SU-DHL-6 (cell line): ENCODE results near the gene BABAM1.

Experiments
- H2AFZ ChIP-seq: fragments of 200-600 bp; sonication (generic); 2 replicates; pipeline ENCODE4 v1.6.1; 2014; ENCODE audit warnings: low read depth, mild to moderate bottlenecking, moderate library complexity, mixed read lengths, antibody characterized with exemption, low read length; ENCODE audit not compliant: severe bottlenecking
- H3F3A ChIP-seq: fragments of 200-600 bp; shearing (Covaris generic); 2 replicates; pipeline ENCODE4 v1.6.0; 2016; ENCODE audit warnings: antibody characterized with exemption, mild to moderate bottlenecking; ENCODE audit not compliant: insufficient read depth
- H3K27ac ChIP-seq: fragments of 200-600 bp; sonication (generic); 2 replicates; pipeline ENCODE4 v1.5.1; 2016; ENCODE audit warnings: low read depth, mild to moderate bottlenecking, low read length, moderate library complexity, mixed read lengths
- H3K27me3 ChIP-seq: fragments of 200-600 bp; sonication (generic), shearing (Covaris generic); 2 replicates; pipeline ENCODE4 v1.6.0; 2014; ENCODE audit warnings: mild to moderate bottlenecking, low read length
- H3K36me3 ChIP-seq: fragments of 200-600 bp; sonication (generic); 2 replicates; pipeline ENCODE4 v1.6.1; 2014; ENCODE audit warnings: mild to moderate bottlenecking, low read length, mixed read lengths
- H3K4me2 ChIP-seq: fragments of 300-600, 200-600 bp; shearing (Covaris generic), sonication (generic); 2 replicates; pipeline ENCODE4 v1.6.0; 2014; ENCODE audit warnings: low read length, low read depth, mild to moderate bottlenecking; ENCODE audit not compliant: poor library complexity, severe bottlenecking
- H3K4me3 ChIP-seq: fragments of 200-600 bp; sonication (generic); 2 replicates; pipeline ENCODE4 v1.5.1; 2014; ENCODE audit warnings: antibody characterized with exemption, low read length, mild to moderate bottlenecking, mixed read lengths; ENCODE audit not compliant: insufficient read depth, poor library complexity, severe bottlenecking
- H3K79me2 ChIP-seq: fragments of 200-600 bp; sonication (generic); 2 replicates; pipeline ENCODE4 v1.6.1; 2014; ENCODE audit warnings: mild to moderate bottlenecking, low read length, moderate library complexity; ENCODE audit not compliant: insufficient read depth
- H3K9ac ChIP-seq: fragments of 200-600 bp; sonication (generic); 2 replicates; pipeline ENCODE4 v1.7.0; 2014; ENCODE audit warnings: mild to moderate bottlenecking, low read length
- H3K9me2 ChIP-seq: fragments of 200-600 bp; sonication (generic); replicated peaks from 2 replicates; pipeline ENCODE4 v1.6.1; 2014; ENCODE audit warnings: low read length; ENCODE audit not compliant: insufficient read depth
- H3K9me3 ChIP-seq: fragments of 200-600 bp; sonication (generic); 2 replicates; pipeline ENCODE4 v1.6.1; 2014; ENCODE audit warnings: low read length, mixed read lengths; ENCODE audit not compliant: insufficient read depth
- H4K20me1 ChIP-seq: fragments of 200-600 bp; sonication (generic); 2 replicates; pipeline ENCODE4 v1.6.1; 2014; ENCODE audit warnings: low read depth, mild to moderate bottlenecking, antibody characterized with exemption, low read length, moderate library complexity, mixed read lengths
- CTCF ChIP-seq: fragments of 200-600 bp; sonication (generic); IDR thresholded peaks from one replicate; pipeline ENCODE4 v1.5.1; 2017; ENCODE audit warnings: antibody characterized with exemption, mild to moderate bottlenecking, low read length, moderate library complexity; ENCODE audit not compliant: insufficient read depth, poor library complexity, severe bottlenecking
- EZH2phosphoT487 ChIP-seq: fragments of 200-600 bp; sonication (generic), shearing (Covaris generic); conservative IDR thresholded peaks from 2 replicates; pipeline ENCODE4 v1.6.1; 2018; ENCODE audit warnings: mild to moderate bottlenecking, antibody characterized with exemption, low read length, moderate library complexity, mixed read lengths

BABAM1 gene

DNA sequence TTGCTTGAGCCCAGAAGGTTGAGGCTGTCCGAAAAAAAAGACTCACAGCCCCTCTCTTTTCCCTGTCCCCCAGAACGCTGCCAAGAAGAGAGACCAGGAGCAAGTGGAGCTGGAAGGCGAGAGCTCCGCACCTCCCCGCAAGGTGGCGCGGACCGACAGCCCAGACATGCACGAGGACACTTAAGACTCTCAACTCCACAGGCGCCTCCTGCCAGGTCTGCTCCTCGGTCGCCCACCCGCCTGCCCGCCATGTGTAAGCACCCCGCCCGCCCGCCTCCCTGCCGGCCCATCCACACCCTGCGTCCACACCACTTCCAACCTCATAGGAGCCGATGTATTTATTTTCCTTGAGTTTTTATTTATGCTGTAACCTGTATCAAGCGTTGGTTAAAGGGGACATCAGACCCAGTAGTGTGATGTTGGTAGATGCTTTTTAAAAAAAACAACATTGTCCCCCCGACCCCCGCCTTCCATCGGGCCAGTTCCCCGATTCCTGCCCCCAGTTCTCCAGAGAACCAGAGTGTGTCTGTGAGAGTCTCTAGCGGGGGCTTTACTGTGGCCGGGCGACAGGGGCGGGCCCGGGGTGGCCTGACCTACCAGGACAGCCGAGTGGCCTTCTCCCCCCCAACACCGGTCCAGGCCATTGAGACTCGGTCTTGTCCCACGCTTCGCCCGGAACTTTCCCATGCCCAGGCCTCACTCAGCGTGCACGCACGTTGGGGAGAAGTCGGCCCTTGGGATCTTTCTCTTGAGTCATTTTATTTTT, 52.4 kb downstream of the BABAM1 start:
- no peaks in the 10 kb centered on the region for H3K36me3 ChIP-seq
- no peak overlapping the region for H3K4me3 ChIP-seq
- no peak overlapping the region for H3K4me2 ChIP-seq
- H3K27ac ChIP-seq = no peak overlapping the region
- H3K79me2 ChIP-seq = no peaks in the 10 kb centered on the region
- H3K9ac ChIP-seq = no peak overlapping the region
- TF ChIP-seq EZH2phosphoT487 (no peak), CTCF (no peak)
- H3F3A ChIP-seq = no peaks in the 10 kb centered on the region
- H4K20me1 ChIP-seq = no peaks in the 10 kb centered on the region
- H2AFZ ChIP-seq = no peak overlapping the region
- no peaks in the 10 kb centered on the region for H3K27me3 ChIP-seq
- no peaks in the 10 kb centered on the region for H3K9me3 ChIP-seq
- H3K9me2 ChIP-seq = no peaks in the 10 kb centered on the region

DNA sequence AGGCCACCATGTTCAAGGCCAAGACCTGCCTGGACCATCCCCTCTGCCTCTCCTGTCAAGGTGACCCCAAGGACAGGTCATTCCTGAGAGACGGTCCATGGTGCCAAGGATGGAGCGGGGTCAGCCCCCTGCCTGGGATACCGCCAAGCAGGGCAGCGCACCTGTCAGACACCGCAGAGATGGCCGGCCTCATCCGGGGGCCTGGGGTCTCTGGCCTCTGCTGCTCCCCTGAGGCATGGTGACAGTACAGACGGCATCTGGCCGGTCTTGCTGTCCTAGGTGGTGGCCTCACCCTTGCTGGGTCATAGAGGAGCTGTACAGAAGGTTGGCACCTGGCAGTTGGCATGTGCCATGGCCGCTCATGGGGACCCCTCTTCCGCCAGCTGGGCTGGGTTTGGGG, 53.2 kb downstream of the BABAM1 start:
- H3K36me3 ChIP-seq = no peaks in the 10 kb centered on the region
- no peaks in the 10 kb centered on the region for H3K27me3 ChIP-seq
- TF ChIP-seq CTCF (no peak), EZH2phosphoT487 (no peak)
- H3K27ac ChIP-seq = no peak overlapping the region
- H3K9me3 ChIP-seq = no peaks in the 10 kb centered on the region
- H3K9ac ChIP-seq = no peak overlapping the region
- H3K4me2 ChIP-seq = no peak overlapping the region
- no peaks in the 10 kb centered on the region for H3K9me2 ChIP-seq
- no peaks in the 10 kb centered on the region for H3K79me2 ChIP-seq
- H4K20me1 ChIP-seq = no peaks in the 10 kb centered on the region
- no peak overlapping the region for H2AFZ ChIP-seq
- no peaks in the 10 kb centered on the region for H3F3A ChIP-seq
- H3K4me3 ChIP-seq = no peak overlapping the region

DNA sequence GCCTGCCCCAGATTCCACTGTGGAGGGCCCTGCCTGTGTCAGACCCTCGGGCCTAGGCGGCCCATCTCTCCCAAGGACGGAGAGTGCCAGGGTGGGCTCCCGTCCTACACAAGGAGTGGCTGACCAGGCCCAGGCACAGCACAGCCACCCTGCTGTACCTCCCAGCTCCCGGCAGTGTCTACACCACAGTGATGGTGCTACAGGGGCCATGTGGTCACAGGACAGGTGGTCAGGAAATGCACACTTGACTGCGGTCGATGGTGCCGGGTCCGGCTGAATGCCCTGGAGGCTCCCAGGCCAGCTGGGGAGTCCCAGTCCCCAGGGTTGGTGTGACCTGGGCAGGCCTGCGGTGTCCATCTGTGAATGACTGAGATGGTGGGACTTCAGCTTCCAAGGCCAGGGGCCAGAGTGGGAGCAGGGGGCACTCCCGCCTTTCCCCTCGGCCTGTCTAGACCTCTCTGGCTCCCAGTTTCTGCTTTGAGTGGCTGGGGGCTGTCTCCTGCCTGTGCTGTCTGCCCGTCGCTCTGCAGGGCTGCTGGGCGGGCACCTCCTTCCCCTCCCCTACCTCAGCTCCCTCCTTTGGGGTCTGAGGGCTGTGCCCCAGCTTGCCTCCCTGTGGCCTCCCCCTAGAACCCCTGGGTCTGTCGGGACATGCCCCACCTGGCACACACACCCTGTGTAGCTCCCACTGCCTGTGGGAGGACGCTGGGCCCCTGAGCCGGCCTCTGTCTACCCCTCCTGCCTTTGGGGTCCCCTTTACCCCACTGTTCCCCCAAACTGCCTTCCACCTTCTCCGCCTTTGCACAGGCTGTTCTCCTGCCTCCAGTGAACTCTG, 54.6 kb downstream of the BABAM1 start:
- H3K9me2 ChIP-seq = no peaks in the 10 kb centered on the region
- no peaks in the 10 kb centered on the region for H3K27me3 ChIP-seq
- no peaks in the 10 kb centered on the region for H3K79me2 ChIP-seq
- no peak for TF ChIP-seq EZH2phosphoT487
- TF ChIP-seq CTCF = no peak
- H3K27ac ChIP-seq = no peak overlapping the region
- H2AFZ ChIP-seq = no peak overlapping the region
- no peaks in the 10 kb centered on the region for H4K20me1 ChIP-seq
- H3K9ac ChIP-seq = no peak overlapping the region
- H3K4me2 ChIP-seq = no peak overlapping the region
- no peaks in the 10 kb centered on the region for H3K36me3 ChIP-seq
- no peaks in the 10 kb centered on the region for H3K9me3 ChIP-seq
- H3F3A ChIP-seq = peaks cover 3% of the 10 kb centered on the region; the same call in 1 of the 2 replicates
- no peak overlapping the region for H3K4me3 ChIP-seq
